GM12878 (cell line): Measurements from ENCODE around the gene AIF1. TPM values are rescaled to one million over a fixed set of nuclear protein-coding genes. Genes with fewer than 3 reads are reported as not detected.

Experiments used
- ATAC-seq: fragments of 200-7000 bp; cut with Tn5 transposase; 3 replicates; pipeline ENCODE4 v1.9.1; 2020; ENCODE audit warnings: mild to moderate bottlenecking, moderate library complexity
- BruUV-seq: library from RNA; stranded (reverse); fragments of 400-500 nt; replicated peaks from 2 replicates; lab custom pipeline; 2021; lab: Mats Ljungman, UMichigan
- CTCF ChIA-PET: fragments of 300-600 bp; sonication (Branson Sonifier 250); formaldehyde crosslinking; extraction: SDS; loops from one replicate; lab custom pipeline; 2021; ENCODE audit warnings: inconsistent platforms; lab: Yijun Ruan, JAX
- POLR2A ChIA-PET: fragments of 350-600 bp; formaldehyde crosslinking; extraction: SDS; loops from one replicate; lab custom pipeline; 2021; ENCODE audit warnings: inconsistent platforms; lab: Charles Lee
- RAD21 ChIA-PET: fragments of 300-600 bp; sonication (Branson Sonifier 250); formaldehyde crosslinking; loops from one replicate; lab custom pipeline; 2023; ENCODE audit warnings: antibody characterized with exemption; ENCODE audit not compliant: unreplicated experiment; lab: Charles Lee
- SMC1A ChIA-PET: fragments of 300-600 bp; sonication (Branson Sonifier 250); formaldehyde crosslinking; loops from one replicate; lab custom pipeline; 2023; ENCODE audit not compliant: unreplicated experiment, uncharacterized antibody; lab: Charles Lee
- DNase-seq: peaks from one replicate; pipeline ENCODE4 v3.0.0-alpha.2; 2011; ENCODE audit warnings: low read depth, low spot score
- FAIRE-seq: peaks from 3 replicates; lab custom pipeline; 2011; peaks lifted over from hg19 to GRCh38; lab: Jason Lieb, UNC
- H2AFZ ChIP-seq: 2 replicates; pipeline ENCODE4 v1.6.0; 2011; ENCODE audit warnings: low read depth, low read length, control low read depth; ENCODE audit not compliant: control insufficient read depth
- H3K27ac ChIP-seq: 2 replicates; pipeline ENCODE4 v1.5.1; 2011; ENCODE audit warnings: control low read depth; ENCODE audit not compliant: control insufficient read depth, insufficient read depth
- H3K27me3 ChIP-seq, 2 experiments: replicated peaks in 1 of 2; 2 replicates each; pipeline versions ENCODE4 v1.6.0 to v1.6.1; 2011; ENCODE audit warnings: low read length in 1 of 2; ENCODE audit not compliant: control insufficient read depth in 2 of 2, insufficient read depth in 2 of 2
- H3K36me3 ChIP-seq, 2 experiments: 2 replicates each; pipeline ENCODE4 v1.5.1; 2011; ENCODE audit warnings: low read length in 1 of 2; ENCODE audit not compliant: control insufficient read depth in 2 of 2, insufficient read depth in 2 of 2
- H3K4me1 ChIP-seq: 2 replicates; pipeline ENCODE4 v1.6.1; 2011; ENCODE audit warnings: mild to moderate bottlenecking, low read length, moderate library complexity, mixed read lengths; ENCODE audit not compliant: control insufficient read depth, insufficient read depth
- H3K4me2 ChIP-seq: 2 replicates; pipeline ENCODE4 v1.6.0; 2011; ENCODE audit warnings: control low read depth; ENCODE audit not compliant: control insufficient read depth, insufficient read depth
- H3K4me3 ChIP-seq: fragments of 200-600 bp; sonication (generic); 2 replicates; pipeline ENCODE4 v1.5.1; 2016
- H3K79me2 ChIP-seq: 2 replicates; pipeline ENCODE4 v1.6.0; 2011; ENCODE audit warnings: low read length; ENCODE audit not compliant: control insufficient read depth, insufficient read depth
- H3K9ac ChIP-seq: 2 replicates; pipeline ENCODE4 v1.8.0; 2011; ENCODE audit warnings: low read length, control low read depth, mixed read lengths; ENCODE audit not compliant: control insufficient read depth, insufficient read depth
- H3K9me3 ChIP-seq: replicated peaks from 3 replicates; pipeline ENCODE4 v1.5.1; 2011; ENCODE audit warnings: mild to moderate bottlenecking, low read length; ENCODE audit not compliant: control insufficient read depth, insufficient read depth
- H4K20me1 ChIP-seq: 2 replicates; pipeline ENCODE4 v1.6.0; 2011; ENCODE audit not compliant: control insufficient read depth, insufficient read depth
- BHLHE40 ChIP-seq, 2 experiments: fragments of 450-650 bp in 1 of 2; IDR thresholded peaks; 2 replicates each; pipeline ENCODE4 v1.6.1; 2011 to 2017; ENCODE audit warnings: low read depth in 2 of 2, borderline replicate concordance in 1 of 2, improper control_type of control experiment in 1 of 2, low read length in 1 of 2, mild to moderate bottlenecking in 1 of 2
- BMI1 ChIP-seq: fragments of 450-650 bp; IDR thresholded peaks from 2 replicates; pipeline ENCODE4 v1.6.1; 2016; ENCODE audit warnings: mild to moderate bottlenecking, moderate library complexity, borderline replicate concordance
- CBX3 ChIP-seq: fragments of 200-600 bp; sonication (generic); IDR thresholded peaks from 2 replicates; pipeline ENCODE4 v1.6.1; 2016; ENCODE audit warnings: low read depth, borderline replicate concordance
- EGR1 ChIP-seq, 2 experiments: IDR thresholded peaks; 1 replicate in 1 of 2; 2 replicates in 1 of 2; pipeline ENCODE4 v1.6.1; 2011 to 2012; ENCODE audit warnings: low read depth in 2 of 2, low read length in 2 of 2, borderline replicate concordance in 1 of 2, mild to moderate bottlenecking in 1 of 2, moderate library complexity in 1 of 2
- EP300 ChIP-seq, 2 experiments: fragments of 150-350 bp in 1 of 2; IDR thresholded peaks; 2 replicates each; pipeline ENCODE4 v1.6.1; 2011 to 2012; ENCODE audit warnings: low read depth in 2 of 2, low read length in 2 of 2, borderline replicate concordance in 1 of 2, improper control_type of control experiment in 1 of 2, inconsistent platforms in 1 of 2; ENCODE audit not compliant: control insufficient read depth in 1 of 2
- IRF5 ChIP-seq: fragments of 450-650 bp; IDR thresholded peaks from 2 replicates; pipeline ENCODE4 v1.6.1; 2017; ENCODE audit warnings: borderline replicate concordance
- JUNB ChIP-seq: IDR thresholded peaks from 2 replicates; pipeline ENCODE4 v1.6.1; 2016; ENCODE audit warnings: antibody characterized with exemption, mild to moderate bottlenecking
- KAT2A ChIP-seq: conservative IDR thresholded peaks from 2 replicates; pipeline ENCODE4 v1.6.1; 2011; ENCODE audit warnings: low read depth, low read length; ENCODE audit not compliant: control insufficient read depth
- SMAD5 ChIP-seq: IDR thresholded peaks from 2 replicates; pipeline ENCODE4 v1.6.1; 2016; ENCODE audit warnings: antibody characterized with exemption, low read depth
- SMARCA5 ChIP-seq: fragments of 450-650 bp; IDR thresholded peaks from 2 replicates; pipeline ENCODE4 v1.6.1; 2017; ENCODE audit warnings: mild to moderate bottlenecking
- SP1 ChIP-seq: IDR thresholded peaks from one replicate; pipeline ENCODE4 v1.6.1; 2011; ENCODE audit warnings: low read depth, low read length
- SPI1 ChIP-seq: IDR thresholded peaks from 2 replicates; pipeline ENCODE4 v1.6.1; 2011; ENCODE audit warnings: low read depth, mild to moderate bottlenecking, low read length, moderate library complexity, borderline replicate concordance; ENCODE audit not compliant: insufficient read depth
- SUZ12 ChIP-seq: fragments of 200-600 bp; sonication (generic); IDR thresholded peaks from one replicate; pipeline ENCODE4 v1.6.1; 2018; ENCODE audit warnings: antibody characterized with exemption, mild to moderate bottlenecking; ENCODE audit not compliant: unreplicated experiment
- TBL1XR1 ChIP-seq: IDR thresholded peaks from 2 replicates; pipeline ENCODE4 v1.6.1; 2012; ENCODE audit warnings: low read depth, low read length, improper control_type of control experiment
- YY1 ChIP-seq: IDR thresholded peaks from 2 replicates; pipeline ENCODE4 v1.6.1; 2011; ENCODE audit warnings: low read depth, mild to moderate bottlenecking, low read length
- ZNF24 ChIP-seq: fragments of 450-650 bp; IDR thresholded peaks from 2 replicates; pipeline ENCODE4 v1.6.1; 2017; ENCODE audit warnings: antibody characterized with exemption, mild to moderate bottlenecking
- ZZZ3 ChIP-seq: IDR thresholded peaks from 2 replicates; pipeline ENCODE4 v1.6.1; 2011; ENCODE audit warnings: low read depth; ENCODE audit not compliant: control insufficient read depth, insufficient read length
- WGBS: methylation state at CpG from one replicate; pipeline ENCODE4 v1.1.6; 2016; ENCODE audit warnings: low lambda C conversion rate; ENCODE audit not compliant: insufficient replicate concordance, insufficient coverage; ENCODE audit errors: missing lambda C conversion rate; 5-methylcytosine and 5-hydroxymethylcytosine counted together
- in situ Hi-C: fragments of 300-500 bp; cut with MboI; formaldehyde crosslinking; loops from 9 replicates; pipeline ENCODE4 v1.14.3; 2018; ENCODE audit warnings: mixed read lengths
- intact Hi-C: fragments of 100-400 bp; cut with micrococcal nuclease; formaldehyde crosslinking; loops from one replicate; pipeline ENCODE4 v1.14.2; 2022; ENCODE audit not compliant: unreplicated experiment
- polyA plus RNA-seq, 11 experiments: library from polyadenylated mRNA; depleted of rRNA in 4 of 11; unstranded in 6 of 11; stranded (reverse) in 5 of 11; fragments of >200 nt; fragmentation: Nextera tagmentation in 4 of 11; fragmentation: Illumina TruSeq in 1 of 11; extraction: Ambion mirVana in 4 of 11; extraction: Trizol in 1 of 11; gene quantifications; 1 replicate in 1 of 11; 2 replicates in 10 of 11; pipeline versions ENCODE4 v1.2.1 to v1.2.3, GENCODE V29; 2011 to 2016; ENCODE audit warnings: inconsistent platforms in 2 of 11, missing spikeins in 2 of 11, low read depth in 1 of 11
- total RNA-seq, 4 experiments: library from RNA; depleted of rRNA in 3 of 4; stranded (reverse); fragments of >200 nt in 3 of 4; fragmentation: Illumina TruSeq in 1 of 4; extraction: Trizol in 1 of 4; gene quantifications; 2 replicates each; pipeline versions ENCODE4 v1.2.1 to v1.2.3, GENCODE V29; 2013 to 2021

The AIF1 gene
- total and polyA plus RNA-seq, 10 of the 15 experiments (the other 5 are each of a cell fraction or from before 2014, with no cell fraction given): 1.9 to 256 (median 134) TPM

GRCh38 chr6:31567531-31568370, 47.3 kb upstream of the AIF1 start:
- RAD21 ChIA-PET: interaction anchor here (0.9 to 5.5 kb wide), 10 partner anchors 8 to 295 kb away, joined by 3 to 62 read pairs (median 6); partner anchors contain the start of genes LTB and NEU1
- no peaks in the 10 kb centered on the region for H3K27me3 ChIP-seq
- peak overlapping the region; percentile 52; the same call in 1 of the 2 replicates for H3K9ac ChIP-seq
- WGBS: 14% methylated on average over 6 of the region's 9 CpGs
- peak overlapping the region; percentile 82 for H3K4me2 ChIP-seq
- CTCF ChIA-PET: interaction anchor here (3.2 to 34.8 kb wide), 3 partner anchors 10 to 20 kb away, joined by 34 to 2098 read pairs (median 38); partner anchors contain the start of genes LST1, LTB, NCR3 and TNF
- TSS peak; percentile 38 for BruUV-seq
- SMC1A ChIA-PET: interaction anchor here (1.0 to 45.5 kb wide), 4 partner anchors 13 to 75 kb away, joined by 3 to 1989 read pairs (median 996); partner anchors contain the start of genes ATP6V1G2, DDX39B, LST1 and LTA
- no peaks in the 10 kb centered on the region for H4K20me1 ChIP-seq
- 0 out of 4 replicates have a peak, but pooled peaks cover 0 to 4% of the 10 kb centered on the region in 2 experiments for H3K36me3 ChIP-seq
- in situ Hi-C loops: loop anchor here (25.0 kb wide), 2 partner anchors 1045 to 1395 kb away; partner anchors contain the start of genes BRD2 and HLA-DMA
- no peak for DNase-seq
- POLR2A ChIA-PET: interaction anchor here (0.5 to 15.1 kb wide), 9 partner anchors 9 to 264 kb away, joined by 3 to 222 read pairs (median 6); partner anchors contain the start of genes ATP6V1G2, LST1, LTB and NCR3
- H2AFZ ChIP-seq: no peak overlapping the region
- peaks cover 20% of the 10 kb centered on the region for H3K79me2 ChIP-seq
- peak overlapping the region; percentile 8; the same call in 1 of the 2 replicates for H3K4me3 ChIP-seq
- no peak for FAIRE-seq
- ATAC-seq: peak; percentile 61
- H3K9me3 ChIP-seq: no peaks in the 10 kb centered on the region
- intact Hi-C loops: loop anchor here (1.0 kb wide), 1 partner anchor 7 kb away; no protein-coding TSS in a partner anchor
- H3K4me1 ChIP-seq: peaks cover 64% of the 10 kb centered on the region
- peak overlapping the region; percentile 90 for H3K27ac ChIP-seq
- TF ChIP-seq ZNF24: no peak
- no peak for TF ChIP-seq SPI1
- TF ChIP-seq ZZZ3: no peak
- TF ChIP-seq IRF5: no peak
- no peak for TF ChIP-seq KAT2A
- TF ChIP-seq SUZ12: no peak
- peak; percentile 56 for TF ChIP-seq SP1
- no peak for TF ChIP-seq CBX3
- TF ChIP-seq TBL1XR1: no peak
- TF ChIP-seq JUNB: no peak; the same call in 1 of the 2 replicates
- TF ChIP-seq BMI1: no peak
- TF ChIP-seq BHLHE40 (IDR thresholded peaks at IDR 0.05; ENCODE audit: borderline replicate concordance in 1 of 2, low read depth in 2 of 2, low read length in 1 of 2): peak in 1 of 2 experiments; percentile 9; a peak in 1 of 4 replicates
- TF ChIP-seq SMAD5: no peak
- no peak for TF ChIP-seq SMARCA5
- TF ChIP-seq EGR1 (IDR thresholded peaks at IDR 0.05; ENCODE audit: borderline replicate concordance in 1 of 2, low read depth in 2 of 2, low read length in 2 of 2): 0 out of 3 replicates have a peak, but pooled peaks of 1 of the 2 experiments have one; percentile 22
- TF ChIP-seq YY1: 0 out of 2 replicates have a peak, but pooled peaks have one; percentile 16
- peak in 1 of 2 experiments; percentile 16; a peak in 1 of 4 replicates for TF ChIP-seq EP300 (IDR thresholded peaks at IDR 0.05; ENCODE audit: borderline replicate concordance in 1 of 2, control insufficient read depth in 1 of 2, low read depth in 2 of 2, low read length in 2 of 2)
